Thoracic aorta (tissue), 2 donors: Measurements from ENCODE around the gene MAD1L1. TPM values are rescaled to one million over a fixed set of nuclear protein-coding genes. Genes with fewer than 3 reads are reported as not detected.

ENCODE experiments used
- ATAC-seq: fragments of 150-250 bp; one replicate; pipeline ENCODE4 v1.8.0; 2017; ENCODE audit warnings: low read depth; ENCODE audit not compliant: insufficient number of reproducible peaks, low FRiP score
- DNase-seq: peaks from one replicate; pipeline ENCODE4 v3.0.0-alpha.2; 2020; ENCODE audit warnings: low spot score
- H3K27ac ChIP-seq, 2 donors: fragments of 200-600 bp; sonication (generic); 1 replicate in 1 of 2; 2 replicates in 1 of 2; pipeline ENCODE4 v1.5.1; 2016; ENCODE audit warnings: mild to moderate bottlenecking in 2 of 2, moderate library complexity in 2 of 2
- H3K27me3 ChIP-seq: fragments of 200-600 bp; sonication (generic); replicated peaks from 2 replicates; pipeline ENCODE4 v1.6.0; 2016; ENCODE audit warnings: mild to moderate bottlenecking; ENCODE audit not compliant: insufficient read depth
- H3K36me3 ChIP-seq: fragments of 200-600 bp; sonication (generic); one replicate; pipeline ENCODE4 v1.5.1; 2016
- H3K4me1 ChIP-seq, 2 donors: fragments of 200-600 bp; sonication (generic); 1 replicate in 1 of 2; 2 replicates in 1 of 2; pipeline versions ENCODE4 v1.5.1 to v1.6.0; 2016; ENCODE audit warnings: low read depth in 2 of 2, mild to moderate bottlenecking in 1 of 2; ENCODE audit not compliant: control insufficient read depth in 1 of 2
- H3K4me3 ChIP-seq: fragments of 200-600 bp; sonication (generic); 2 replicates; pipeline ENCODE4 v1.5.1; 2016; ENCODE audit warnings: mild to moderate bottlenecking
- H3K9me3 ChIP-seq: fragments of 200-600 bp; sonication (generic); 2 replicates; pipeline ENCODE4 v1.5.1; 2016
- CTCF ChIP-seq: fragments of 200-600 bp; sonication (generic); IDR thresholded peaks from one replicate; pipeline ENCODE4 v1.5.1; 2019; ENCODE audit warnings: antibody characterized with exemption
- total RNA-seq, 2 donors: library from RNA; depleted of rRNA; stranded (reverse); fragments of >200 nt; gene quantifications; one replicate each; pipeline versions ENCODE4 v1.1.0 to v1.2.3, GENCODE V29; 2016

The MAD1L1 gene
- total RNA-seq, 2 donors from 2014 or later: 27.4 to 41.3 TPM

DNA sequence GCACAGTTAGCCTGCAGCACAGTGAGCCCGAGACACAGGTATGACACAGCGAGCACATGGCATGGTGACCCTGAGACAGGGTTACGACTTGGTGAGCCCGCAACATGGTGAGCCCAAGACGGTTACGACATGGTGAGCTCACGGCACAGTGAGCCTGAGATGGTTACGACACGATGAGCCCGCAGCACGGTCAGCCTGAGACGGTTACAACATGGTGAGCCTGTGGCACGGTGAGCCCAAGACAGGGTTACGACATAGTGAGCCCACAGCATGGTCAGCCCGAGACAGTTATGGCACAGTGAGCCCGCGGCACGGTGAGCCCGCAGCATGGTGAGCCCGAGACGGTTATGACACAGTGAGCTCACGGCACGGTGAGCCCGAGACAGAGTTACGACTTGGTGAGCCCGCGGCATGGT is 156.1 kb downstream of the MAD1L1 start:
- no peak for DNase-seq
- H3K4me1 ChIP-seq: no peaks in the 10 kb centered on the region
- TF ChIP-seq CTCF: no peak
- no peaks in the 10 kb centered on the region for H3K36me3 ChIP-seq
- no peak overlapping the region for H3K27ac ChIP-seq
- no peak for ATAC-seq
- no peak overlapping the region for H3K4me3 ChIP-seq
- H3K27me3 ChIP-seq: no peaks in the 10 kb centered on the region
- H3K9me3 ChIP-seq: no peaks in the 10 kb centered on the region

DNA sequence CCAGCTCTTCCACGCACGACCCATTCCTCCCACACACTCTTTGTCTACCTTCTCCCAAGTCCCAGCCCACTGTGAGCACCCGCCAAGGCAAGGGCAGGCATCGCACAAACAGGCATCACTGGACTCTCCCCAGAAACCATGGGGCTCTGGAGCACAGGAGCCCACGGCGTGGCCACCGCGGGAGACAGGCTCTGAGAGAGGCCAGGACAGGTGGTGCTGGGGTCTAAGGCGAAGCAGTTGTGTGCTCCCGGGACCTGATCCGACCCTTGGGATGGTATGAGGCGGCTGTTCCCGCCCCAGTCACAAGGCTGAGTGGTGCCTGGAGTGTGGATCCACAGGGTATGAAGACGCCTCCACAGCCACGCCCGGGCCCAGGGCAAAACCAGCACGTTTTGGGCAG is 156.9 kb downstream of the MAD1L1 start:
- Histone ChIP-seq H3K36me3 (no peaks in the 10 kb centered on the region), H3K27me3 (no peaks in the 10 kb centered on the region), H3K4me1 (no peaks in the 10 kb centered on the region), H3K27ac (no peak overlapping the region), H3K9me3 (no peaks in the 10 kb centered on the region), H3K4me3 (no peak overlapping the region)
- DNase-seq (no peak), ATAC-seq (no peak)
- no peak for TF ChIP-seq CTCF

DNA sequence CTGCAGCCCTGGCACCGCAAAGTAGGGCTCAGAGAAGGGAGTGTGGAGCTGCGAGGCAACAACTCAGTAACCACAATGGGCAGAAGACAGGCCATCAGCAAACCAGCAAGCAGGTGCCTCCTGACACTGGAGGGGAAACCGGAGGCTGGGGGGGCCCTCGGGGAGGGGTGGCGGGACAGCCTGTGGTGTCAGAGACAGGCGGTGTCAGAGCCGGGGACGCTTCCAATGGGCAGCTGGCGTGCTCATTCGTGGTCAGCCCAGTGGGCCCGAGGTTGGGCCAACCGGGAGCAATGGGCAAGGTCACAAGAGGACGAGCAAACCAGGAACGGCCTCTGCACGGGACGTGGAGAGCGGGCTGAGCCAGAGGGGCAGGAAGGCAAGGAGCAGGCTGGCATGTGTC is 158.1 kb downstream of the MAD1L1 start:
- no peaks in the 10 kb centered on the region for H3K4me1 ChIP-seq
- TF ChIP-seq CTCF: no peak
- H3K36me3 ChIP-seq: no peaks in the 10 kb centered on the region
- H3K9me3 ChIP-seq: no peaks in the 10 kb centered on the region
- ATAC-seq (no peak), DNase-seq (no peak)
- H3K27me3 ChIP-seq: no peaks in the 10 kb centered on the region
- no peak overlapping the region for H3K27ac ChIP-seq
- no peak overlapping the region for H3K4me3 ChIP-seq

GRCh38 chr7:2072798-2073197 is 159.9 kb downstream of the MAD1L1 start:
- DNase-seq (no peak), ATAC-seq (no peak)
- no peaks in the 10 kb centered on the region for H3K4me1 ChIP-seq
- no peaks in the 10 kb centered on the region for H3K27me3 ChIP-seq
- no peak overlapping the region for H3K27ac ChIP-seq
- TF ChIP-seq CTCF: no peak
- no peak overlapping the region for H3K4me3 ChIP-seq
- no peaks in the 10 kb centered on the region for H3K36me3 ChIP-seq
- H3K9me3 ChIP-seq: no peaks in the 10 kb centered on the region

GRCh38 chr7:2072042-2072441 is 160.7 kb downstream of the MAD1L1 start:
- Histone ChIP-seq H3K4me3 (no peak overlapping the region), H3K4me1 (no peaks in the 10 kb centered on the region), H3K36me3 (no peaks in the 10 kb centered on the region), H3K9me3 (no peaks in the 10 kb centered on the region), H3K27me3 (no peaks in the 10 kb centered on the region), H3K27ac (no peak overlapping the region)
- DNase-seq (no peak), ATAC-seq (no peak)
- TF ChIP-seq CTCF: no peak
